Amniotic epithelial cell (primary cell): ENCODE results near the gene ZHX3.
A peak's percentile ranks its signal among the peaks of the same experiment; 100 is the strongest.

Experiments
- DNase-seq: peaks from one replicate; pipeline ENCODE4 v3.0.0-alpha.2; 2010; ENCODE audit warnings: low read depth

The ZHX3 gene

DNA sequence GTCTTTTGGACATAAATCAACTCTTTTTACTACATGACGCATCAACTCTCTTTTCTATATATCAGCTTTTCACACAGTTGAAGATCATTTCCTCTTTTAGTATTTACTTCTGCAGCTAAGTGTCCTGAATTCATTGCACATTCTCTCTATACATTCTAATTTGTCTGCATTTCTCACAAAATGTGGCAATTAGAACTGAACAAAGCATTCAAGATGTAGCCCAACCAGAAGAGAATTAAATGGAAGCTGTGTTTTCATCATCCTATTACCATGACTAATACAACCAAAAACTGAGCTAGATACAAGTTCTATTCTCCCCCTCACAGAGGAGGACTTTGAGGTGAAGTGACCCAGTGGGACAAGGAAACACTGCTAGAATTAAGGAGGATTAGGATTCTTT is 93.2 kb downstream of the ZHX3 start:
- no peak for DNase-seq

DNA sequence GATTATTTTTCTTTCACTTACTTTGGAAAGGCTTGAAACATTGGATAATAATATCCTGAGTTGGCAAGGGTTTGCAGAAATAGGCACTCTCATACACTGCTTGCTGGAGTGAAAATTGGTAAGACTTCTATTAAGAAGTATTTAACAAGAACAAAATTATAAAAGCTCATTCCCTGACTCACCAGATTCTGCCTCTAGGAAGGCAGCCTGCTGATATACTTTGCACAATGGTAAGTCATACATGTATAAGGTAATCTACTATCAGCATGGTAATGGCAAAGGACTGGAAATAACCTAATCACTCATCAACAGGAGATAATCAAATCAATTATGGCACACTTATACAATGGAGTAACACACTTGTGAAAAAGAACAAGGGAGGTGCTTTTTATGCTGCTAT is 94.4 kb downstream of the ZHX3 start:
- peak; percentile 61 for DNase-seq

DNA sequence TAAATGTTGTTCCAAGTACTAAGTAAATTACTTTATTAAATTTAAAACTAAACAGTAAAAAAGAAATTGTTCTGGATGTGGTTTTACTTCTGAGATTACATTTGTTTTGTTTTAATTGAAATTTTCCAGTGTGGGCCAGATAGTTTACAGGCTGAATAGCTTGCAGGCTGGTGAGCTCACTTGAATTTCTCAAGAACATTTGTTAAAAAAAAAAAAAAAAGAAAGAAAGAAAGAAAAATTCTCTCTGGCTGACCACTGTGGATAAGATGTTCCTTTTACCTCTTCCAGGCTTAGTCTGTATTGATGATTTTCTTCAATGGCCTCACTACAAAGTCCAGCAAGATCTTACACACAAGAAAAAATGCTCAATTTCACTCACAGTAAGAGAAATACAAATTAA is 94.8 kb downstream of the ZHX3 start:
- DNase-seq, result peak; percentile 68

DNA sequence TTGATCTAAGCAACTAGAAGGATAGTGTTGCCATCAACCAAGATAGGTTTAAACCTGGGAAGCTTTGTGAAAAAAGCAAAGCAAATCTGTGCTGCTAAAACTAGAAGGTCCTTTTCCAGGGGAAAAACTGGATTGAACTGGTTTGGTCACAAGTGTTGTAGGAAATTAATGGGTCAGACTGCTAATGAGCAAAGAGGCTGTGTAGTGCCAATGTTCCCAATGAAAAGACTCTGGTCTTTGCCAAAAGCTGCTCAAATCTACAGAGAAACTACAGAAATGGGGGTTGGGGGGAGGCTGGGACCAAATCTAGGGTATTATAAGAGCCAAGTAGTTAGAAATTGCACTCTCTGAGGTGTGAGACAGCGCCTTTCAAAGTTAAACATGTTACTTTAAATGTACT is 95.2 kb downstream of the ZHX3 start:
- no peak for DNase-seq

DNA sequence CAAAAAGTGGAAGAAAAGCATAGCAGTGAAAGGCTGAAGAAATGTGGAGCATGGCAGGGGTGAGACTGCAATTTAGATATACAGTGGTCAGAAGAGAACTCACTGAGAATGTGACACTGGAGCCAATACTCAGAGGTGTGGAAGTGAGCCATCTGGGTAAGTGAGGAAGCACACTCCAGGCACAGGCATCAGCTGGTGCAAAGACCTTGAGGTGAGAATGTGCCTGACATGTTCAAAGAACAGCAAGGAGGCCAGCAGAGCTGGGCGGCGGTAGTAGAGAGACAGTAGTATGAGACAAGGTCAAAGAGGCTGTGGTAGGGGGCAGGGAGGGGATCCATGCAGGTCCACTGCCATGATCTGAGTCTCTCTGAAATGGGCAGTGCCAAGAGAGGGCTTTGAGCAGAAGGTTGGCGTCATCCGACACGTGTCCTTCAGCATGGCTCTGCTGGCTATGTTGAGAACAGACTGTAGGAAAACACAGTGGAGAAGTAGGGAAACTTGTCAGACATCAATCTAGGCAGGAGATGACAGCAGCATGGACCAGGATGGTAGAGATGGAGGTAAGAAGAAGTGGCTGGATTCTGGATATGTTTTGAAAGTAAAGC is 95.8 kb downstream of the ZHX3 start:
- no peak for DNase-seq

DNA sequence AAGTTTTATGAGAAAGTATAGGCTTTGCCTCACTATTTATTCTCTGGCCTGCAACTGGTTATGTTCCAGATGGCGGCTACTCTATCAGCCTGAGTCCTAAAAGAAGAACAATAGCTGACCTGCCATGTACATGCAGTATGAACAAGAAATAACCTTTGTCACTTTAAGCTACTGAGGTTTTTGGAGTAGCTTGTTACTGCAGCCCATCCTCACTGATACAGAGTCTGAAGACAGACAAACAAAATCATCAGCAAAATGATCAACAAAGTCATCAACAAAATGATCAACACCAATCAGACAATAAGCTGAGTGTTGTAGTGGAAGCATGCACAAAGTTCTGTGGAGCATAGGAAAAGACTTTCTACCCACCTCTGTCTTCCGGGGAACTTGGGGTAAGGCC is 97.7 kb downstream of the ZHX3 start:
- DNase-seq, result no peak

DNA sequence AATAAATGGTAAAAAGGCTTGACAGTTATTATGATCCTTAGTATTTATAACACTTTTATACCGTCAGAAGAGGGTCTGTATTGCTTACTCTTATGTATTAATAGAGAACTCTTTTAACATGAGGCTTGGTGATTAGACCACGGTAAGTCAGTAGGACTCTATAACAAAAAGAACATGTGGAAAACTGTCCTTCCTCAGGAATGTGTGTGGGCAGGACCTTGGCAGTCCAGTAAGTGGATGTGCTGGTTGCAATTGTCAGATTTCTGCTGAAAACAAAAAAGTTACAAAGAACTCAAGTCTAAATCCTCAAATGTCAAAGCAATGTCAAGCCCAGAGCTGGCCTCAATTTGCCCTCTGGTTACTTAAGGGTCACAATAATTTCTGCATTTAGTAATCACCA is 99.1 kb downstream of the ZHX3 start:
- peak; percentile 70 for DNase-seq

DNA sequence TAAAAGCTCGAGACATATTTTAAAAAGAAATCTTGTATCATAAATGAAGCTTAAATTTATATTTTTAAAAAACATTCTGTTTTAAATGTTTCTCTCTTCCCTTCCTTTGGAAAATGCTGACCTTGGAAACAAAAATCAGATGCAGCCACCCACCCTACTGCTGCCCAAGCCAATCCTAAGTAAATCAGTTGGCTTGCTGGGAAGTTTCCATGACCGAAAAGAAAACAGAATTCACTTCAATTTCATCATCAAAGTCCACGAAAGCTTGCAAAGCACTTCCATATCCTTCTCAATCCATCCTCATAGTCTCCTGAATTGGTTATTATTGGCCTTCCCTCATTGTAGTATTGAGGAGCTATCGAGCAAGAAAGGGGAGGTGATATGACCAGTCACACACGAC is 100.1 kb downstream of the ZHX3 start:
- DNase-seq, result no peak

DNA sequence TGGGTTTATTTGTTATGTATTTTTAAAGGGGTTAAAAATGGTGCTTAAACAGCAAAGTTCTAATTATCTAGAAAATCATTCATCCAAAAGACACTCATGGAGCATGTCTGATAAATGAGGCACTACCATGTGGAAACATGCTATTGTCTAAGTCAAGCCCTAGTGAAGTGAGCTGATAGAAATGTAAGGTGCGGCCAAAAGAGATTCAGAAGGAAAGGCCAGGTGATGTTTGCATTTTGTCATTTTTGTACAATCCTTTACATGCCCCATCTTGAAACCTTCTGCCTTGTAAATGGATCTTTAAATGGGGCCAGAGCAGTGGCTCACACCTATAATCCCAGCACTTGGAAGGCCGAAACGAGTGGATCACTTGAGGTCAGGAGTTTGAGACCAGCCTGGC is 102.9 kb downstream of the ZHX3 start:
- DNase-seq, result no peak

DNA sequence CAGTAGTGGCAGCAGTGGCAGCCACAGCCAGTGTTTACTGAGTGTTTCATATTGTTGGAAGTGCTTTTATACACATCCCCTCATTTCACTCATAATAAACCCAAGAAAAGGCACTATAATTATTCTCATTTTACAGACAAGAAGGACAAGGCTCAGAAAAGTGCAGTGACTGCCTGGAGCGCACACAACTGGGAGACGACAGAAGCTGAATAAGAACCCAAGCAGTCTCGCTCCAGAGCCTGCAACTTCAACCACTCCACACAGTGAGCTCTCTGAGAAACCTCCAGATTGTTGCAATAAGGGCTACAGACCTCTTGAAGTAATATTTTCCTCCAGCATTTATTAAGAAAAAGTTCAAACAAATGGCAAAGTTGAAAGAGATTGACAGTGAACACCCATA is 103.3 kb downstream of the ZHX3 start:
- no peak for DNase-seq

DNA sequence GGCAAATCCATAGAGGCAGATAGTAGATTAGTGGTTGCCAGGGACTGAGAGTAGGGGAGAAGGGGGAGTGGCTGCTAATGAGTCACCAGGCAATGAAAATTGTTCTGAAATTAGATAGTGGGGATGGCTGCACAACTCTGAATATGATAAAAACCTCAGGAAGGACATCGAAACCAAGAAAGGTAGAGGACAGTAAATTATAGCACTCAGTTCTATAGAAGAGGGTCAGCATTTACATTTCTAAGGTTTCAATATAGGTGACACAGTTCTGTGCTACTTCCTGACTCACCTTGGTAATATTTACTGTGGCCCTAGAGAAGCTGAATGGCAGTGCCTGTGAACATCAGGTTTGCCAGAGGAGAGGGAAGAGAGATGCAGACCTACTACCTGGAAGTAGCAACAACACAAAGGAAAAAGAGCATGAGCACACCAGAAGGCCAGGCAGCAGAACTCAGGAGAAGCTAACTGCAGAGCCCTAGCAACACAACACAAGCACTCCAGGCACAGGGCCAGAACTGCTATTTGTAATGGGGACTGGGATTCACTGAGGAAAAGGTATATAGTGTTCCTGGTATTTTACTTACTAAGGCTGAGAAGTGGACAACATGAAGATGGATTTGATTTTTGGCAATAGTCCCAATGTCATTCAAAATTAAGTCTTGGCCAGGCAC is 104.2 kb downstream of the ZHX3 start:
- DNase-seq, result peak; percentile 55

DNA sequence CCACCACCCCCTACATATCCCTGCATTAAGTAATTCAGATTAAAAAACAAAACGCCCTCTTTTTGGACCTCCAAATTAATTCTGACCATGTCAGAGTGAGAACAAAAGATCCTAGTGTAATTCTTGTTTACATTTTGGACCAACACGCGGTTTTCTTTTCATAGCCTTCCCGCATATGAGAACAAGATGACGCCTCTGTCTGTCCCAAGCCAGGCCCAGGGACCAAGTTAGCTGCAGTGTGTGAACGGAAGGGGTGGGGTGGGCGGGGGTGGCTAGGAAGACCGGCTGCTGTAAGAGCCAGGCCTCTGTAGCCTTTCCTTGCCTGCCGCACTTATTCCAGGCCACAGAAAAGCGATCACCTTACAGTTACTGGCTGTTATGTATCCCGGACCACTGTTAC is 112.2 kb downstream of the ZHX3 start:
- no peak for DNase-seq

DNA sequence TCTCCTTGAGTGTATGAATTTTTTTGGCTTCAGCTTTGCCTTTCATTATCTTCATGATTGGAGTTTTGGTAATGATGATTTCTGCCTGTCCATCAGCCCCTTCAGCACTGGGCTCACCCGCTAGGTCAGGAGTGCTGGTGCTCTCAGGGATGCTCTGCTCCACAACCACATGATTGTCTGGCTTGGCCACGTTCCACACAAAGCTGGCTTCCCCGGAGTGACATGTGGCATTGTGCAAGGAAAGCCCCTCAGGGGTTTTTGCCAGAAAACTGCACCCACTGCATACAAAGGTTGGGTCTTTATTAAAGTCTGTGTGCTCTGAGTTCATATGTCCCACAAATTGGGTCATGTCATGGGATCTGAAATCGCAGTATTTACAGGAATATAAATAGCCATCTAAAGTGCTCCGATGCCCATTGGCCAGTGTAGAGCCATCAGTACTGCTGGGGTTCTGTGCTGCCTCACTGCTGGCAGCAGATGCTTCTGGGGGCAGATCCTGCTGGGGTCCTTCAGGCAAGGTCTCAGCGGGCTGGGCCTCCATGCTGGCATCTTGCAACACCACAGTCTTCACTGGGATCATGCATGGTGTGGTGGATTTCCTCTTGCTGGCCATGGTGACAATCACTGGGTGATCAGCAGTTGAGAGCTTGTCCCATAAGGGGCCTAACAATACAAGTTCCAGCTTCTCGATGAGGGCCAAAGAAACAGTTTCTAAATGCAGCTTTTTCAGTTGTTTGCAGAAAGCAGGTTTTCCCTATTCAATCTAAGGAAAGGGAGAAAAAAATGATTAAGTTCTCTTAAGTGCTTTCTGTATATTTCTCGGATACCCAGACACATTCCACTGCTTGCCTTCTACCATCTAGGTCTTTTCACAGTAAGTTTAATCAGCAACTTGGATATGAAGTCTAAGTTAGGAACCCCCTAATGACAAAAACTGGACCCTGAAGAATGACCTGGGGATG is 112.9 kb downstream of the ZHX3 start:
- DNase-seq, result no peak

DNA sequence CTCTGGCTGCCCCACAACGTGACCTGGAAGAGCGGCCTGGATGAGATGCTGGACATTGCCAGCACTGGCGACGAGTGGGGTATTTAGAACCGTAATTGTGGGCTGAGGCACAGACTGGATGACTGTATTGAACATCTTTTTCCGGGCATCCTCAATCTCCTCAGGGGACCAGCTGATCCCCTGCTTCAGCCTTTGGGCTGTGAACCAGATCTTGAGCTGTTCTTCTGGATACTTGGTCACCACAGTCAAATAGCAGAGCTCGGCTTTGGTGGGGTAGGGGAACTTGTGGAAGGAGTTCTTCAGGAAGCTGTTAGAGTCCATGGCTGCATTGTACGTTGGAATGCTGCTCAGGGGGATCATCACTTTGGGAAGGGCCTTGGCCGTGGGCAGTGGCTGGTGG is 113.9 kb downstream of the ZHX3 start:
- DNase-seq, result no peak

DNA sequence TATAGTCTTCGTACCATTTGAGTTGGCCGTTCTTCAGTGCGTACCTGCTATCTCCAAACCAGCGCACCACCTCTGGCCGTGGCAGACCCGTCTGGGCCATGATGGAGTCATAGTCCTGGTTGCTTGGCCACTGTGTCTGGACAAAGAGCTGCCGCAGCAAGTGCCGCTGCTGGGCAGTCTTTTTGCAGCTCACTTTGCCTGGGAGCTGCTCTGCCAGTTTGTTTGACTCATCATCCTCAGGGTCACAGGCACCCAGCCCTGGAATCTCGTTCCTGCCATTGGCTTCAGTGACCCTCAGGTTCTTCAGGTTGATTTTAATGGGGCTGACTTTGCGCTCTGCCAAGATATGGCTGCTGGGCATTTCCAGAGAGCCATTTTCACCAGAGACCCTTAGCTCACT is 115.1 kb downstream of the ZHX3 start:
- DNase-seq, result no peak

DNA sequence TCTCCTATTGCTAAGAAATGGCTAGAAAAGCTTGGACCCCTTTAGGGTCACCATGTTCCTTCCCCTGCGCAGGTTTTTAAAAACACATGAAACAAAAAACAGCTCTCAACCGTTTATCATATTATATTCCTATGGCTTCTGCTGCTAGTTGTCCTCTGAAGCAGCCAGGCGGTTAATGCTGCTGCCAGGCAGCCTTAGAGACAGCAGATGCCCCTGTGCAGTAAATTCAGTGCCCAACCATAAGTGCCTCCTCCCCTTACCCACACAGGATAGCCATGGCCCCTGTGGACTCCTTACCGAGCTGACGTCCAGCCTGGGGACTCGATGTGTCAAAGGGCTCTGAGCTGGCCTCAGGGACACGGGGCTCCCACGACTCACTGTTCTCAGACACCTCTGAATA is 115.8 kb downstream of the ZHX3 start:
- DNase-seq, result no peak

DNA sequence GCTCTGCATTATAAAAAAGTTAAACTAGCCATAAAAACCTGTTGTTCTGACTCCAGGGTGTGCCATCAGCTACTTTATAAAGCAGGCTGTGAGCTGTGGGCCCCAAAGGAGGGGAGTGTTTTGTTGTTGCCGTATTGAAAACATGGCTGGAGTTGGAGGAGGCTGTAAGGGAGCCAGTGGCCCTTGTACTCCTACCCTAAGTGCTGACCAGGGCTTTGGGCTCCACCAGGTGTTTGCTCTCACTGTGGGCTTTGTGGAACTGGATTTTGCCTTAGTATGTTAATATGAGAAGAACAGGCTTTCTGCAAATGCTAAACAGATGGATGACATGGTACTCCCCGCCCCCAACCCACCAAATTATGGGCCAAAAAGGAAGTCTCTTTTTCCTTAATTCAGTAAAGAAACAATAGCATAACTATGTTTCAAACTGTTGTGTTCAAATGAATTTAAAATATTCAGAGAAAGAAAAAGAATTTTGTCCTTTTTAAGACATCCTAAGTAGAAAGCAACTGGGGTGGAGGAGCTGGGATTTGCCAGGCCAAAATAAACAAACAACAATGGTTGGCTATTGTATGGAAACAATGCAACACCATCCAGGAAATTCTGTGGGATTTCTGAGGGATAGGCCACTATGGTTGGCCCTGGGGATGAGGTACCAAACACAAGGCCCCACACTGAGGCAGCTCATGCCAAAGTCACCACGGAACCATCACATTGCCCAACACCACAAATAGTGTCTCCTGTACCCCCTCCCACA is 116.9 kb downstream of the ZHX3 start:
- DNase-seq, result no peak

DNA sequence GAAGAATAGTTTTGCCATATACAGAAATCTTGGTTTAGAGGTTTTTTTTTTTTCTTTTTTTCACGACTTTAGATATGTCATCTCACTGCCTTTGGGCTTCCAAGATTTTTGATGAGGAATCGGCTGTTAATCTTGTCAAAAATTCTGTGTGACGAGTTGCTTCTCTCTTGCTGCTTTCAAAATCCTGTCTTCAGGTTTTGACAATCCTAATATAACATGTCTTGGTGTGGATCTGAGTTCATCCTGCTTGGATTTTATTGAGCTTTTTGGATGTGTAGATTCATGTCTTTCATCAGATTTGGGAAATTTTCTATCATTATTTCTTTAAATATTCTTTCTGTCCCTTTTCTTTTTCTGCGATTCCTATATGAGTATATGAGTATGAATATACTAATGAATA is 119.1 kb downstream of the ZHX3 start:
- no peak for DNase-seq

DNA sequence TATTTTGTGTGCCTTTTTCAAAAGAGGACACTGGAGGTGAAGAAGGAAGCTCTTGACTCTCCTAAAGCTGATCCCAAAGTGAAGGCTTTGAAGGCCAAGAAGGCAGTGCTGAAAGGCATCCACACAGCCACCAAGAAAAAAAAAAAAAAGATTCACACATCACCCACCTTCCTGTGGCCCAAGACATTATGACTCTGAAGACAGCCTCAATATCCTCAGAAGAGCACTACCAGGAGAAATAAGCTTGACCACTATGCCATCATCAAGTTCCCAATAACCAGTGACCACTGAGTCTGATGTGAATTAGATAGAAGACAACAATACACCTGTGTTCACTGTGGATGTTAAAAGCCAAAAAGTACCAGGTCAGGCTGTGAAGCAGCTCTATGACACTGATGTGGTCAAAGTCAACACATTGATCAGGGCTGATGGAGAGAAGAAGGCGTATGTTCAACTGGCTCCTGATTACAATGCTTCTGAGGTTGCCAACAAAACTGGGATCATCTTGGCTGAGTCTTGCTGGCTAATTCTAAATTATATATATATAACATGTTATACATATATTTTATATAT is 120.8 kb downstream of the ZHX3 start:
- no peak for DNase-seq

DNA sequence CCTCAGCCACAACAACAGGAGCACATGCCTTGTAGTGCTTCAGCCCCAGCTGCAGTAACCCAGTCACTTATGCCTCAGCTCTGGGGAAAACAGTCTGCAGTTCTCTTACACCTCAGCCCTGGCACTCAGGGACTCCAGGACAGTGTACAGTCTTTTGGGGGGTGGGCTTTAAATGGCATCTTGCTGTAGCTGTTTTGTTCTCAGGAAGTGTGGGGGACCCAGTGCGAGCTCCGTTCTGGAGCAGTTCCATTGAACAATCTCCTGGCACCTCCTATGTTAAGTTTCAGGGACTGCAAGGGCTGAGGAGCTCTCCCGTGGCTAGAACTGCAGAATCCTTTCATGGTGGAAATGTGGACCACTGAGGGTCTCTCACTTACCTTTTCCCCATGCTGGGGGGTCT is 125.0 kb downstream of the ZHX3 start:
- no peak for DNase-seq

DNA sequence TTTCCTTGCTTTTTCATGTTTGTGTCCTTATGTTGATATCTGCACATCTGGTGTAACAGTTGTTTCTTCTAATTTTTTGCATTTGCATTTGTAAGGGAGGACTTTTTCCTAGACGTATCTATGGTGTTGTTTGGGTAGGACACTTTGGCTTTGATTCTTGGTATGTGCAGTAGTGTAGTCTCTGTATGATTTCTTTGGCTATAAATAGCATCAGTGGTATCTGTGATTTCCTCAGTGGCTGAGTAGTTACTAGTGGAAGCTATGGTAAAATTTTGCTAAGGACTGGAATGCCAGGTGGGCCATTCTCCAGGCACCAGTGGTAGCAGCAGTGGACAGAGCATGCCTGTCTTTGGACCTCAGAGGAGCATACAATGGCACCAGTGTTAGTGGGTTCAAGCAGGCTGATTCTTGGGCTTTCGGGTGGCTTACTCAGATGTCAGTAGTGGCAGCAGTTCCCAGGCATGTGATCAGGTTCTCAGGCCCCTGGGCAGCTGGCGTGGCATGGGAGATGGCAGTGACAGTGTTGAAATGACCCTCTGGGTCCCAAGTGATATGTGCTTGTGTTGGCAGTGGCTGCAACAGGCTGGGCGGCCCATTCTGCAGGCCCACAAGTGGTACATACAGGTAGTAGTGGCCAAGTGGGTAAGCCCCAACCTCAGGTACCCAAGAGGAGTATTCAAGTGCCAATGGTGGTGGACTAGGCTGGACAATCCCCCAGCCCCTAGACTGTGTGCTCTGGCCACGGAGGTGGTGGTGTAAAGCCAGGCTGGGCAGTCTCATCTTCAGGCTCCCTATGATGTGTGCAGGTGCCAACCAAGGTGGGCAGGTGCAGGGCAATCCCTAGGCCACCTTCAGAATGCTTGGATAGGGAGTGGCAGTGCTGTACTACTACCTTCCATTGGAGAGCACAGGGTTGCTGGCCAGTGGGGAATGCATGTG is 125.7 kb downstream of the ZHX3 start:
- no peak for DNase-seq
